Transverse colon (tissue), 4 donors: ENCODE measurements around the gene PKP1.

ENCODE experiments used
- CTCF ChIP-seq, 5 experiments: fragments of 200-600 bp in 3 of 5; fragments of 450-650 bp in 2 of 5; sonication (generic) in 3 of 5; IDR thresholded peaks; 1 replicate in 2 of 5; 2 replicates in 3 of 5; pipeline ENCODE4 v1.5.1; 2016 to 2017; ENCODE audit warnings: antibody characterized with exemption in 5 of 5, inconsistent platforms in 3 of 5, mild to moderate bottlenecking in 2 of 5, moderate library complexity in 1 of 5
- POLR2A ChIP-seq: fragments of 450-650 bp; IDR thresholded peaks from one replicate; pipeline ENCODE4 v1.6.1; 2016; ENCODE audit warnings: antibody characterized with exemption, mild to moderate bottlenecking, moderate library complexity
- POLR2AphosphoS5 ChIP-seq, 3 donors: sonication (generic); formaldehyde crosslinking; IDR thresholded peaks; one replicate each; pipeline ENCODE4 v1.6.1; 2016; ENCODE audit warnings: antibody characterized with exemption in 3 of 3

GRCh38 chr1:201335174-201335870, 52.0 kb downstream of the PKP1 start:
- TF ChIP-seq CTCF (IDR thresholded peaks at IDR 0.05) (no peak), POLR2A (no peak), POLR2AphosphoS5 (IDR thresholded peaks at IDR 0.05) (no peak)
